HUDEP-2 (cell line): ENCODE data around the gene HOXB7.

Experiments
- DNase-seq, 76 experiments: peaks; one replicate each; lab custom pipeline; 2025; ENCODE audit not compliant: unreplicated experiment in 76 of 76; lab: John Stamatoyannopoulos, UW

Gene HOXB7

GRCh38 chr17:48610282-48611211, at the start of gene HOXB7:
Gene HOXB7 (minus strand): TSS chr17:48611017. CDS start chr17:48610918, 99 bp downstream.
- DNase-seq, result peak in 53 of 76 experiments; percentile 4 to 72 (median 41)

GRCh38 chr17:48655913-48656312, 45.1 kb upstream of the HOXB7 start:
- DNase-seq, result no peak

DNA sequence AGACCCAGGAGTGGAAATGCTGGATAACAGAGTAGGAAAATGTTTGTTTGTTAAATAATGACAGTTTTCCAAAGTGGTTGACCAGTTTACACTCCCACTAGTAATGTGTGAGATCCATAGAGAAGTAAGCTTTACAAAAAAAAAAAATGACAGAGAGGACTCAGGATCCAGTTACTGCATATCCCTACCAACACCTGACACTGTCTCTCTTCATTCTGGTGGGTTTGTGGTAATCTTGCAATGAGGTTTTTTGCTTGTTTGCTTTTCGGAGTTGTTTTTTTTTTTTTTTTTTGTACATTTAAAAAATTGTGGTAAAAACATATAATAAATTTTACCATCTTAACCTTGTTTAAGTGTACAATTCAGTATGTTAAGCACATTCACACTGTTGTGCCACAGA, 38.9 kb upstream of the HOXB7 start:
- no peak for DNase-seq

DNA sequence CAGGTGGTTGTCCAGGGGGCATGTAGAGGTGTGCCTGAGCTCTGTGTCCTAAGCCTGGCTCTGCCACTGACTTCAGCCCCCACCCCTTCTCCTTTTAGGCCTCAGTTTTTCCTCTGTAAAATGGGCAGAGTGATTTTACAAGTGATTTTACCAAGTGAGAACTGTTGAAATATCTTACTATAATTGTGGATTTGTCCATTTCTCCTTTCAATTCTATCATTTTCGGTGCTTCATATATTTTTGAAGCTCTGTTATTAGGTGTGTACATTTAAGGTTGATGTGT, 37.1 kb upstream of the HOXB7 start:
- no peak for DNase-seq

DNA sequence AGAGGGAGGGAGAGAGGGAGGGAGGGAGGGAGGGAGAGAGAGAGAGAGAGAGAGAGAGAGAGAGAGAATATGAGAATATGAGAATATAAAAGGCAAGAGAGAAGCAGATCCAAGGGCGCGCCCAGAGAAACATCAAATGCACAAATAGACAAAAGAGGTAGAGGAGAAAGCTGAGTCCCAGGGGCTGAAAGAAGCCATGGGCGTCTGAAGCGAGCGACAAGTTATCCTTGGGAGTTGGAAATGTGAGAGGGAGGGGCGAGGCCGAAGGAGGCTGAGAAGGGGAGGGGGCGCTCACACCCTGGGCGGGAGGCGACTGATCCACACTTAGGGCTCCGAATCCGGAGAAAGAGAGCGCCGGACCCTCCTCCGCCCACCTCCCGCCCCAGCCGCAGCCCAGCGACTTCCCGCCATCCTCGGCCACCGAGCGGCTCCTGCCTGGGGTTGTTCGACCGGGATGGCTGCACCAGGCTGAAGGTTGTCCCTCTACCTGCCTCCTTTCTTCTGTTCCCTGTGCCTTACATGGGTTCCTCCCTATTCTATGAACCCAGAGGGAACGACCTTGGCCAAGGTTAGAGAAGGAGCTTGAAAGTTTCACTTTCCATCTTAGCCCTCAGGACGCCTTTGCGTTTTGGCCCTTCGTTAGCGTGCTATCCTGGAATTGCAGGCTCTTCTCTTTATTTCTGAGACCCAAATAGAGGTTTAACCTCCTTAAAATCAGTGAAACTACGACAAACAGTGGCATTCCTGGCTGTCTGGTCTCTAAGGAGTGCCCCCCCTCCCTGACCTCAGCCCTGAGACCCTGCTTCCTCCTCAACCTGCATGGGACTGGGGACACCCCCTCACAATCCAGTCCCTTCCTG, 36.5 kb upstream of the HOXB7 start:
- no peak for DNase-seq

DNA sequence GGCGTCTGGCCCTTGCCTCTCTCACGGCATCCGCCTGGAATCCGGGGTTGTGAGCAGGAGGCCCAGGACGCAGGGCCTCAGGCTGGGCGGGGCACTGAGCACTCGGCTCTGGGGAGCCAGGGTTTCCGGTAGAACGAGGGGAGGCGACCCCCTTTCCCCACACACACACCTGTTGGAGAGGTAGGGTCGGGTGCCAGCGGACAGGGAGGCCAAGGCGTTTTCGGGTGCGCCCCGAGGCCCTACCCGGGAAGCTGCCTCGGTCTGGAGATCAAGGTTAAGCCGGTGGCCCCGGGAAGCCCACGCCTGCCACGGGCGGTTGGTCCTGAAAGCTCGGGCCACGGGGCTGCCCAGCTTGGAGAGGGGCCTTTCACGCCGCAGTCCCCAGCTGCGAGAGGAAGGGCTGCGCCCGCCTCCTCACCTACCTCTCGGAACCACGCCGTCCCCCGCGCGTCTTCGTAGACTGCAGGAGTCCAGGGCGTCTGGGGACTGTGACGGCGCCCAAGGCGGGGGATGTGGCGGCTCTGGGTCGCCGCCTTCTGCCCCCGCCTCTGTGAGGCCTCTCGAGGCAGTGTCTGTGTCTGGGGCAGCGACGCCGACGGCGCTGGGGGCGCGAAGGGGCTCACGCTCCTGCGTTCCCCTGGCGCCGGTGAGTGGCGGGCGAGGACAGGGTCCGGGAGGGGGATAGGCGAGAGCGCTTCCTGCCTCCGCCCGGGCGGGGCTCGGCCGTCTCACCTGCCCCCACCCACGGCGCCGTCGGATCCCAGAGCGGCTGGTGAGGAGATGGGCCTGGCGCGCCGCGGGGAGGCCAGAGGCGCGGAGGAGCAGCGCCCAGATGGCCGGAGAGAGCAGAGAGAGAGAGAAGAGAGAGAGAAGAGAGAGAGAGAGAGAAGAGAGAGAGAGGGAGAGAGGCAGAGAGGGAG, 35.6 kb upstream of the HOXB7 start:
- no peak for DNase-seq

DNA sequence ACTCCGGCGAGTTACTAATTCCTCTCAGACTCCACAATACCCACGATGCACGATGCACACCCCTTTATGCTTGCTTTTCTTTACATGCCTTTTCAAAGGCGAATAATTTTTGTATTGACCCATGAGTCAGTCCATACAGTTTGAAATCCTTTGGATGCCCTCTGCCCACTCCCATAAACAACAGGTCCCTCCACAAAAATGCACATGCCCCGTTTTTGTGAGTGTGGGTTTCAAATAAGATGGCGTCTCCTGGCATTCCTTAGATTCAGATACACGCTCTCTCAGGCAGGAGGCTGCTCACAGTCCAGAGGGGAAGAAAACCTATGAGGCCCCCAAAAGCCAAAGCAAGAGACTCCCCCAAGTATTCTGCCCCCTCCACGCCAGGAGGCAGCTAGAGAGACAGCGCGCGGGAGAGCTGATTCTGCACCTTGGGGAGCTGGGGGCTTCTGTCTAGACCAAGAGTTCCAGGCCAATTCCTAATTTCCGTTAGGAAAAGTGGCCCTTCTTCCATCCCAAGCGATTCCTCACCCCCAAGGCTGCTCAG, 34.9 kb upstream of the HOXB7 start:
- no peak for DNase-seq

DNA sequence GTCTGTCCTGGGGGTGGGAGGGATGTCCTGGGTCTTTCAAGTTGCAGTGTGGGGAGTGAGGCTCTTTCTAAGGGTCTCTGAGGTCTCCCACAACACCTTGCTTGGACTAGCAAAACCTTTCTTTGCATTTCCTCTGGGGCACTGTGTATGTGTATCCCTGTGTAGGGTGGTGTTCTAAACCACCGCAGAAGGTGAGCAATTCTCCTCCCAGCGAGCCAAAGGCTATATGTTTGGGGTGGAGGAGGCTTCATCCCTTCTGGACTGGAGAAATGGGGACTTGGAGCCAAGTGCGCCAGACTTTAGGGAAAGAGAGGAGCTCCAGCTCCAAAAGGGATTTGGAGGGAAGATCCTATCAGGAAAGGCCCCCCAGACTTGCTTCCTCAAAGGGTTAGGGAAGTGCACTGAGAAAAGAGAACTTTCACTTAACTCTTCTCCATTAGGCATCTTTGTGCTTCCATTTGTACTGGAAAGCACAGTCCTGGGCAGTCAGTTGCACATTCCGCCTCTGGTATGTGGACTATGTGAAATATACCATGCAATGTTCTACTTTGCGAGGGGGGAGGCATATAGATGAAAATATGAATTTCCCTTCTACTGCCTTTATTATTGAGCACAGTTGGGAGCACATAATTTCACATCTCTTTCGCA, 34.2 kb upstream of the HOXB7 start:
- no peak for DNase-seq

- DNase-seq, result no peak
Observed at GRCh38 chr17:48644159-48644558, 33.3 kb upstream of the HOXB7 start.

DNA sequence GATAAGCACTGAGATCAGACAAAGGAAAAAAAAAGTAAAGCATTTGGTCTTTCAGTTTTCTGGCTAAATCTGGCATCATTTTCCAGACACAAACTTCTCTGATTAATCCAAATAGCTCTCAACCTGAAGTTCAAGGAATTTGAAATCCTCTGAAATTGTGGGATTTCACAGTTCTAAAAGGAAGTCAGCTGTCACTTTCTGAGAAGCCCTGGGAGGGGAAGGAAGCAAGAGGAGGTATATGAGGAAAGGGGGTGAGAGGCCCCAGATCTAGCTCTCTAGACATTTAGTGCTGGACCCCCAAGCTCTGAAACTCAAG, 32.8 kb upstream of the HOXB7 start:
- no peak for DNase-seq

GRCh38 chr17:48642843-48643696, 32.3 kb upstream of the HOXB7 start:
- no peak for DNase-seq

GRCh38 chr17:48642059-48642842, 31.4 kb upstream of the HOXB7 start:
- no peak for DNase-seq

GRCh38 chr17:48641541-48642058, 30.8 kb upstream of the HOXB7 start:
- no peak for DNase-seq

DNA sequence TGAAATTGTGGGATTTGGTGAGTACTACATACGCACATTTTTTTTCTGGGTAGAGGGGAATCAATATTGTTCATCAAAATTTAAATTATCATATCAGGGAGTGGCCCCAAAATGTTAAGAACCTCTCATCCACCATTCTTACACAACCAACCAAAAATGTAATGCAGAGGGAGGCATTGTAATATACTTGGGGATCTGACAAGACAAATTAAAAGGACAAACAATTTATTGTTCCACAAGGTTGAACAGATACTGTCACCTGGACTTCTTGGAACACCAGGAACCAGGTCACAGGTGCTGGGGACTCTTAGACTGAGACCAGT, 30.0 kb upstream of the HOXB7 start:
- no peak for DNase-seq

- no peak for DNase-seq
Observed at GRCh38 chr17:48639982-48640857, 29.4 kb upstream of the HOXB7 start.

- peak in 1 of 76 experiments; percentile 11 for DNase-seq
Observed at GRCh38 chr17:48639136-48639535, 28.3 kb upstream of the HOXB7 start.
